Hematopoietic multipotent progenitor cell (in vitro differentiated cells): ENCODE measurements around the gene SEPTIN10. TPM values are rescaled to one million over a fixed set of nuclear protein-coding genes. Genes with fewer than 3 reads are reported as not detected.
"Not testable (repeated sequence)": the region's sequence is repeated elsewhere in the genome, so short reads cannot be mapped to it uniquely, and the experiment has no call there.

ENCODE experiments used
- DNase-seq, 3 donors: peaks; one replicate each; pipeline ENCODE4 v3.0.0-alpha.2; 2011 to 2015; ENCODE audit warnings: low read depth in 2 of 3, low spot score in 2 of 3
- total RNA-seq: library from RNA; depleted of rRNA; stranded (reverse); fragments of >200 nt; gene quantifications from one replicate; pipeline ENCODE4 v1.2.3, GENCODE V29; 2012

The SEPTIN10 gene
- 0.27 TPM for total RNA-seq

GRCh38 chr2:109613922-109614714 is at the start of gene SEPTIN10, which contains the start of gene SOWAHC:
TSS of gene SEPTIN10 (minus strand) at chr2:109613966. CDS start at chr2:109613827, 139 bp downstream.
TSS of gene SOWAHC (plus strand) at chr2:109614364. CDS start at chr2:109614490, 126 bp downstream.
- DNase-seq, result peak; percentile 51 to 75 (median 63)

DNA sequence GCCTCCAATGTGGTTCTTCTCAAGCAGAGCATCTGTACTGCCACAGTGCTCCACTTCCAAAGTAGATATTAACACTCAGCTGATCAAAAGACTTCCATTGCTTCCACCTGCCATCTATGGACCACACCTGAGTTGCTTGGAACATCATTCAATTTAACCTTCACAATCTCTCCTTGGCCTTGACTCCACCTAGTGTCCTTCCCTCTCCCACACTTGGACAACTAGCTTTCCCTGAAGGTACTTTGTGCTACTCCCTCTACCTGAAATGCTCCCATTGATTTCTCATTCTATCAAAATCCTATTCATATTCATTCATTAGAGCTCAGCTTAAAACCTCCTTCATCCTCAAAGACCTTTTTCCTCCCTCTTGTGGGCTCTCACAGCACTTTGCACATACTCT is 49.1 kb upstream of the SEPTIN10 start:
- no peak for DNase-seq

DNA sequence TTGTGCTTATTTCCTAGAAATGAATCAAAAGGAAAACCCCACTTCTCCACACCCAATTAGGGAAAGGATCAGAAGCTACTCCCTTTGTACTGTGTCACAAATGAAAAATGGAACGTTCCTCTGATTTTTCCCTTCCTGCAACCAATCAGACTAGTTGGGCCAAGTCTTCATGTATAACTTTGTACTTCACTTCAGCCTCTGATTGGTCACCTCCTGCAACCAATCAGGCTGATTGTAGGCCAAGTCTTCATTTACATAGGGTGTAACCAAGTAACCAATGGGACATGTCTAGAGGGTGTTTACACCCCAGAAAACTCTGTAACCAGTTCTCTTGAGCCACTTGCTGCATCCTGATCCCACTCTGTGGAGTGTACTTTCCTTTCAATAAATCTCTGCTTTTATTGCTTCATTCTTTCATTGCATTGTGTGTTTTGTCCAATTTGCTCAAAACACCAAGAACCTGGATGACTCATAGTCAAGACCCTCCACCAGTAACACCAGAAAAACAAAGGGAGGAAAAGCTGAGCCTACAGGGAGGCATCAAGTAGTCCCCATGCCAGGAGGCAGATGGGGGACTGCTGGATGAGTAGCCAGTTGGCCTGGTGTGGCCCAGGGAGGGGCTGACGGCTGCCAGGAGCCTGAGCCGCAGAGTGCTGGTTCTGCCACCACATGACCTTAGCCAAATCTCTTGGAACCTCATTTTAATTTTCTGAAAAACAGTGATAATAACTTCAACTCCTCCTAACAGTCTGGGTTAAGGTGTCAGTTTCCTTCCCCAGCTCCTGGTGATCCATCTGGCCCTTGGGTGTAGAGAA is 46.5 kb upstream of the SEPTIN10 start:
- DNase-seq, result no peak

GRCh38 chr2:109659396-109660045 is 45.8 kb upstream of the SEPTIN10 start:
- DNase-seq, result no peak

DNA sequence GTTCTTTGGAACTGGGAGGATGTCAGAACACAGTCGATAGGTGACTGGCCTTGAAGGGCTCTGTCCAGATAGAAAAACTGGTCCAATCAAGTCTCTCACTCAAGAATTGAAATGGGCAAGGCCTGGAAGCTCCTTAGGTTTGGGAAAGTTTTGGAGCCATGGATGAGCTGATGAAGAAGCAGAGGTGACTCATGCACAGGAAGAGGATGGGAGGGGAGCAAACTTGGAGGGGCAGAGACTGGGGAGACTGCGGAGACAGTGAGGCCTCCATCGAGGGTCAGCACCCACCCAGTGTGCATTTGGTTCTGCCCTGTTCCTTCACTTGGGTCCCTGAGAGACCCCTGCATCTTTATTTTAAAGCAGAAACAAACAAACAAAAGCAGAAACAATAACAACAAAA is 41.5 kb upstream of the SEPTIN10 start:
- no peak for DNase-seq

DNA sequence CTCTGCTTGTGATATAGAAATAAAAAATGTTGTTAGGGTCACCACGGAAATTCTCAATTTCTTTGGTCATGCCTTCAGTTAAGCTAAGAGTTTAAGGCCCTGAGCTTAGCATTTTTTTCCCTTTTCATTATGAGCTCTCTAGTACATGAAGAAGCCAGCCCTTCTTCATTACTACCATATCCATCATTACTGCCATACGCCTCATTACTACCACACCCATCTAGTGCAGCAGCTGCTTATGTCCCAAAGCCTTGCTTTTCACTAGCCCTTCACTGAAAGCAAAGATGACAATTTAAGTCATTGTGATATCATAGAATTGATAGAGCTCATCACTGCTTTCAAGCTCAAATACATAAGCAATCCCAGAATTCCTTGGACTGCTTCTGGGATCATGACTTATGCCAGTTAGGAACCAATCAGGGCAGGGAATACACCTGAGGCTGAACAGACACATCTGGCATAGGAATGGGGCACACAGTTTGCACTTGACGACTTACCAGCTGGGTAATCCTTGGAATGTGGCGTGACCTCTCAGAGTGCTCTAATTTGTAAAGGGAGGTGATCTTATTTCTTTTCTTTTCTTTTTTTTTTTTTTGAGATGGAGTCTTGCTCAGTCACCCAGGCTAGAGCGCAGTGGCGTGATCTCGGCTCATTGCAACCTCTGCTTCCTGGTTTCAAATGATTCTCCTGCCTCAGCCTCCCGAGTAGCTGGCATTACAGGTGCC is 40.7 kb upstream of the SEPTIN10 start:
- DNase-seq, result no peak

- no peak for DNase-seq
These were observed 36.2 kb upstream of the SEPTIN10 start for GRCh38 chr2:109649736-109650695.

DNA sequence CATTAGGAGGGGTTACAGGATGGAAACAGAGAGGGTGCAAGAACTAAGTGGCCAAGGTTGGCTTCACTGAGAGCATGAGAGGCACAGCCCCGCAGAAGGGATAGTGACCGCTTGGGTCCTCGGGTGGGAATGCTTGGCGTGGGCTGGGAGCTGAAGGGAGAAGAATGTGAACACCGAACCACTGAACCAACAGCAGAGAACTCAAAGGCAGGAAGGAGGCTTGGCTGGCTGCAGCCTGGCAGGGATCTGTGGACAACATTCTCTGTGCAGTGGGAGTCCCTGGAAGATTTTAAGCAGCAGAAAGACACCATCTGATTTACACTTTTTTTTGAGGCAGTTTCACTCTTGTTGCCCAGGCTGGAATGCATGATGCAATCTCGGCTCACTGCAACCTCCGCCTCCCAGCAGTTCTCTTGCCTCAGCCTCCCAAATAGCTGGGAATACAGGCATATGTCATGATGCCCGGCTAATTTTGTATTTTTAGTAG is 34.3 kb upstream of the SEPTIN10 start:
- no peak for DNase-seq

- DNase-seq, result no peak
These were observed 33.9 kb upstream of the SEPTIN10 start for GRCh38 chr2:109647636-109648035.

GRCh38 chr2:109646961-109647360 is 33.2 kb upstream of the SEPTIN10 start:
- no peak for DNase-seq

GRCh38 chr2:109645412-109646184 is 31.8 kb upstream of the SEPTIN10 start:
- DNase-seq, result no peak

- DNase-seq, result peak in 2 of 3 donors; percentile 0 to 13
These were observed 31.0 kb upstream of the SEPTIN10 start for GRCh38 chr2:109644571-109645275.

DNA sequence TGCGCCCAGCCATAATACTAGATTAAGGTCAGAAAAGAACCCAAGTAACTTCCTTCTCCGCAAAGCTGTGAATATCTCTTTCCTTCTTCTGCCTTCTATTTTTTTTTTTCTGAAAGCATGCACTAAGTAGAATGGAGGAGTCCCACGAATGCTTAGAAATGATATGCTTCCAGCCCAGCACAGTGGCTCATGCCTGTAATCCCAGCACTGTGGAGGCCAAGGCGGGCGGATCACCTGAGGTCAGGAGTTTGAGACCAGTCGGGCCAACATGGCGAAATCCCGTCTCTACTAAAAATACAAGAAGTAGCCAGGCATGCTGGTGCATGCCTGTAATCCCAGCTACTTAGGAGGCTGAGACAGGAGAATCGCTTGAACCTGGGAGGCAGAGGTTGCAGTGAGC is 26.2 kb upstream of the SEPTIN10 start:
- DNase-seq, result not testable (repeated sequence)

- DNase-seq, result no peak
These were observed 25.0 kb upstream of the SEPTIN10 start for GRCh38 chr2:109638795-109639194.

GRCh38 chr2:109637749-109638570 is 24.2 kb upstream of the SEPTIN10 start:
- DNase-seq, result no peak

- no peak for DNase-seq
These were observed 22.6 kb upstream of the SEPTIN10 start for GRCh38 chr2:109636317-109636716.
